HG03442 (cell line): ENCODE measurements around the gene ORM2.

Experiments
- ATAC-seq: cut with Tn5 transposase; IDR thresholded peaks from one replicate; pipeline ENCODE4 v1.9.1; 2021; ENCODE audit warnings: mild to moderate bottlenecking, moderate library complexity; ENCODE audit not compliant: unreplicated experiment

Gene ORM2

DNA sequence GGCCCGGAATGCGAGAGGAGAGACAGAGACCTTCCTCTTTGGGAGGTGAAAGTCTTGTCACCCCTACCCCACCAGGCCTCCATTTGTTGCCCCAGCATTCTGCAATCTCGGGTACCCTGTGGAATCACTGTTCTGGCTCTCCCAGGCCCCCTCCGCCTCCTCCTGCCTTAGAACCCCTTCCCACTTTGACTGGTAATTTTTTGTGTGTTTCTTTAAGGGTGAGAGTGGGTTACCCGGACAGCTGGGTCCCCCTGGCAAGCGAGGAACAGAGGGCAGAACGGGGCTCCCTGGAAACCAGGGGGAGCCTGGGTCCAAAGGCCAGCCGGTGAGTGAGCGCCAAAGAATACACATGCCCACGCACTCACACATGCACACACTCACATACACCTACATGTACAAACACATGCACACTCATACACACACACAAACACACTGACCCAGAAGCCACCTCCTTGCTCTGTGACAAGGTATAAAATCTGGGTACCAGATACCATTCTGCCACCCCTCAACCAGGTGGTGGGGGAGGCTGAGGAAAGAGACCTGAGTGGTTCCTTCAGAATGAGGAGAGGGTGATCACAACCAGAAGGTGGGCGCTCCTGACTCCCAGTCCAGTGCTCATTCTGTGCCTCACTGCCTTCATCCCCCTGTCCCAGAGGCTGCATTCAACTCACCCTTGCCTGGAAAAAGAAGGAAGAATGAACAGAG lies 37.6 kb upstream of the ORM2 start:
- ATAC-seq = no peak

DNA sequence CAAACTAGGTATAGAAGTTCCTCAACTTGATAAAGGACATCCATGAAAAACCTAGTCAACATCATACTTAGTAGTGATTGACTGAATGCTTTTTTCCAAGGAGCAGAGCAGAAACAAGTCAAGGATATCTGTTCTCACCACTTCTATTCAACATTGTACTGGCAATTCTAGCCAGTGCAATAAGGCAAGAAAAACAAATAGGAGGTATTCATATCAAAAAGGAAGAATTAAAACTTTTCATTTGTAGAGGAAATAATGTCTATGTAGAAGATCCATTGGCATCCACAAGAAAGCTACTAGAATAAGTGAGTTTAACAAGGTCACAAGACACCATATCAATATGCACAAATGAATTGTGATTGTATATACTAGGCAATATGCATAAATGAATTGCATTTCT lies 35.0 kb upstream of the ORM2 start:
- ATAC-seq = no peak

DNA sequence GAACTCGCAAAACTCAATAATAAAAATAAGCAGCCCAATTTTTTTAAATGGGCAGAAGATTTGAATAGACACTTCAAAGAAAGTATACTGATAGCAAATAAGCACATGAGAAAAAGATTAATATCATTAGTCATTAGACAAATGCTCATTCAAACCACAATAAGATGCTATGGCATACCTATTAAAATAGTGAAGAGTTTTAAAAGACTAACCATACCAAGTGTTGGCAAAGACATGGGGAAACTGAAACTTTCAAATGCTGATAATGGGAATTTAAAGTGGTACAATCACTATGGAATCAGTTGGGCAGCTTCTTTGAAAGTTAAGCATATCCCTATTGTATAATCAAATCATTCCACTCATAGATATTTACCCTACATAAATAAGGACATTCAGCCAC lies 33.3 kb upstream of the ORM2 start:
- ATAC-seq = no peak

GRCh38 chr9:114299286-114300152 lies 30.1 kb upstream of the ORM2 start:
- ATAC-seq = no peak

DNA sequence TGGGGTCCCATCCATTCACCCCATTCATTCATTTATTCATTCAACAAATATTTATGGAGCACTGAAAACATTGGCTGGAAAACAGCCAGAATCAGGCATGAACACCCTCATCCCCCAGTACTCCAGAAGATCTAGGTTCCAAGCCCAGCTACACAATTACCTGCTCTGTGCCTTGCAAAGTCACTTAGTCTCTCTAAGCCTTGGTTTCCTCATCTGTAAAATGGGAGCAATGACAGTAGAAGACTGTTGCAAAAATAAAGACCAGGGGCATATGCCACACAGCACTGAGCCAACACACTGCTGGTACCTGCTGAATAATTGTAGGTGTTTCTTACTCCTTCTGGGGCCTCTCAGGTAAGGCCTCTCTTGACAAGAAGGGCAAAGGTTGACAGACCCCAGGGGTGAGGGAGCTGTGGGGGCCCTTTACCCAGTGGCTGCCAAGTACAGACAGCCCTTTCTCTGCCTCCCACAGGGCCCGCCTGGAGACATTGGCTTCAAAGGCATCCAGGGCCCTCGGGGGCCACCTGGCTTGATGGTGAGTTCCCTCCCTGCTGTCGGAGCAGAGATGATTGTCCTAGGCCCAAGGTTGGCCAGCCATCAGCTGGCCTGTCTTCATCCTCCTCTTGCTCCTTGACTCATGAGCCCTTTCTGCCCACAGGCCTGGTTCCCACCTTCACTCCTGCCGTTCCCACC lies 29.4 kb upstream of the ORM2 start:
- ATAC-seq = no peak

DNA sequence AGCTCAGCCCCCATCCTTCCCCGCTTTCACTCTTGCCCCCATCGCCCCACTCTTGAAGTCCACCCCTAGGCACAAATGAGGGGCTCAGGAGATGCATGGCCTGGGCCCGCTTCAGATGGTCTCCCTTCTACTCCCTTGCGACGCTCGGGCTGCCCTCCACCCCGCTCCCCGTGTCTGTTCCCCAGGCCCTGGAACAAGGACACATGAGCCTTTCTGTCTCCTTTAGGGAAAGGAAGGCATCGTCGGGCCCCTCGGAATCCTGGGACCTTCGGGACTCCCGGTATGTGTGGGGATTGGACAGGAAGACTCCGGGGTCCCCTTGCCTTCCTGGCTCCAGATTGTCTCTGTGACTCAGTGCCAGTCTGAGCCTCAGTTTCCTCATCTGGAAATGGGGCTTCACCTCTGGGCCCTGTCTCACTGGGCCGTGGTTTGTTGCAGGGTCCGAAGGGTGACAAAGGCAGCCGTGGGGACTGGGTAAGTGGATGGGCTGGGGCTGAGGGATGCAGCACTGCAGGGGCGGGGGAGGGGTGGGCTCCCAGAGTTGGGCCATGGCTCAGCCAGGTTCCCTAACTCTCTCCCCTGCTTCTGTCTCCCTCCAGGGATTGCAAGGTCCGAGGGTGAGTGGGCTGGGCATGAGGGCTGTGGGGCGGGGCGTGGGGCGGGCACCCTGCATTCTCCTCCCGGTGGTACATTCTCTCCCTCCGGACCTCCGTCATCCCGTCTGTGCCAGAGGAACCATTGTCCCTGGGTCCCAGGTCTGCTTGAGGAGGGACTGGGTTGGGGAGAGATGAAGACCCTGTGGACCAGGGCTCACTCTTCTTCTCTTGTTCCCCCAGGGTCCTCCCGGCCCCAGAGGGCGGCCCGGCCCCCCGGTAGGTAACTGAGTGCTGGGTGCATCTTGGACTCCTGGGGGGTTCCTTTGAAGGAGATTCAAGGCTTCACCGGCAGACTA lies 28.5 kb upstream of the ORM2 start:
- no peak for ATAC-seq

DNA sequence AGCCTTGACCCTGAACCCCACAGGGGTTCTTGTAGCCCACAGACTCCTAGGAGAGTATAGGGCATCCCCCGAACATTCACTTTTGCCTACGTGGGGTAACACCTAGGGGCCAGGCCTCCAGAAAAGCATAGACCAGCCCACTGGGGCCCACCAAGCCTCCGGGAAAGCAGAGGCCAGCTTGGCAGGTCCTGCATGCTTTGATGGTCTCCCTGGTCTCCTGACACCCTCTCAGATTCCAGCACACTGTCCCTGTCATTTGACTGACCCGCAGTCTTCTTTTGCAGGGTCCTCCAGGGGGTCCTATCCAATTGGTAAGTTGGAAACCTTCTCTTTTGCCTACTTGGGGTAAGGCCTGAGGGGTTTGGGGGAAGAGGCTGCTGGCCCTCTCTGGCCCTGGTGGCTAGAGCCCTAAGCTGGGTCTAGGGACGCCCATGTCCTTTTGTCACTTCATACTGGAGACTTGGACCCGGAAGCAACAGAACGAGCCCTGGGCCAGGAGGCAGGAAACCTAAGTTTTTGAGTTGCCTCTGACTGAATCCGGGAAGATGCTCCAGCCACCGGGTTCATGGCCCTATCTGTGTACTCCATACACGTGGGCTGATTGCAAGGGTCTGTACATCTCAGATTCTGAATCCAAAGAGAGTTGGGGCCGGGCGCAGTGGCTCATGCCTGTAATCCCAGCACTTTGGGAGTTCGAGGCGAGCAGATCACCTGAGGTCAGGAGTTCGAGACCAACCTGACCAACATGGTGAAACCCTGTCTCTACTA lies 27.7 kb upstream of the ORM2 start:
- ATAC-seq = no peak

DNA sequence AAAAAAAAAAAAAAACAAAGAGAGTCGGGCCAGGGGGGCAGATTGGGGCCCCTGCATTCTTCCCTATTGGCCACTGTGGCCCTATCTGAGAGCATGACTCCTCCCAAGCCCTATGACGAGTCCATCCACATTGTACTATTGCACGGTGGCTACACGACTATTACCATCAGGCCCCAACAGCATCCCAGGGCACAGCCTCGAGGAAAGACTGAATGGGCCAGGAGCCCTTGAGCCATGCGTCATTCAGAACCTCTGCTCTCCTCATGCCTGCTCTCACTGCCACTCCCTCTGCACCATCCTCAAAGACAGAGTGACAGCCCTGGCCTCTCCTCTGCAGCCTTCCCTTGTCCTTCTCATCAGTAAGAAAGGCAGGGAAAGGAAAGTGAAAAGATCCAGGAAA lies 26.9 kb upstream of the ORM2 start:
- ATAC-seq = no peak

GRCh38 chr9:114303571-114303970 lies 26.1 kb upstream of the ORM2 start:
- ATAC-seq = no peak

- ATAC-seq = no peak
Measured at GRCh38 chr9:114303977-114304376, 25.7 kb upstream of the ORM2 start.

DNA sequence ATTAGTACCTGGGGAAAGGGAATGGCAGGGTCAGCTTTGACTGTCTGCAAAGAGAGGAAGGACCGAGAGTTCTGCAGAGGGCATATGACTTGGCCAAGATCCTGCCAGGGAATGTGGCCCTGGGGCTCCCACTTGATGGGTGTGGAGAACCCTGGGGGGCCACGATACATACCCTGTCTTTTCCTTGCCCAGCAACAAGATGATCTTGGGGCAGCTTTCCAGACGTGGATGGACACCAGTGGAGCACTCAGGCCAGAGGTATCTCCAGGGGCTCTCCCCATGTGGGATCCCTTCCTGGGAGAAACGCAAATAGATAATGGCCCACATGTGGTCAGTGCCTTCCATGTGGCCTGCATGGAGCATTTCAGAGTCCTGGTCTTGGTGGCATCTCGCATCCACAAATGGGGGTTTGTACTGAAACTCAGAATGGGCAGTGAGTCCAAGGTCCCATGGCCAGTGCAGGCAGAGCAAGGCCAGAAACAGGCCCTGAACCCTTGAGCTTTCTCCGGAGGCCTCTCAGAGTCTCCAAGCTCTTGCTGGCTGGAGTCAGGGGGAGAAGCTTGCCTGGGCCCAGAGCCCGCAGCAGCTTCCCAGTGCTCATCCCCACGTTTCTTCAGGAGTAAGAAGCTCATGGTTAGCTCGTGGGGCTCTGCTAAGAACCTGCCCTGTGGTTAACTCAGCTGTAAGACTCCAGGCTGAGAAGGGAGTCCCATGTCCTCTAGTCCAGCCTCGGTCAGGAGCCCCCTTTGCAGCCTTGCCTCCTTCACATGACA lies 25.1 kb upstream of the ORM2 start:
- ATAC-seq = no peak

- no peak for ATAC-seq
Measured at GRCh38 chr9:114307899-114308267, 21.8 kb upstream of the ORM2 start.

DNA sequence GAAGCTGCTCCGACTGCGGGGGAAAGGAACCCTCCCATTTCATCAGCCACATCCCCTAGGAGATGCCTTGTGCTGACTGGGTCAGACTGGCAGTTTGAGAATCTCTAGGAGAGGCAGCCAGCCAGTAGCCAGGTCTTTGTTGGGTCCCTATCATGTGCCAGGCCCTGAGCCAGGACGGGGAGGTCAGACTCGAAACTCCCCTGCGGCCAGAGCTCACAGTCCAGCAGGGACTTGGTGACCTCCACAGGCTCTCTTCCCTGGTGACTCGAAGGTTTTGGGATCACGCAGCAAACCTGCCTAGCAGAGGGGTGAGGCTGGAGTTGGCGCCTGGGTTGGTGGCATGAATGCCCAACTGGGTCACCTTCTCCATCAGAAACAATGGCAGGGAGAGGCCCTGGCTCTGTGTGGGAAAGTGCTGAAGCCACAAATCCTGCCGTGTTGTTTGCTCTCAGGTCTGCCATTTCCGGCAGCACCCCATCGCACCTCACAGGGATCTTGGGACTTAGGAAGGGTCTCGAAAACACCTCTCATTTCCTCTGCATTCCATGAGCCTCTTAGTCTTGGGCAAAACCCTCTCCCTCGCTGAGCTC lies 21.2 kb upstream of the ORM2 start:
- ATAC-seq = no peak

DNA sequence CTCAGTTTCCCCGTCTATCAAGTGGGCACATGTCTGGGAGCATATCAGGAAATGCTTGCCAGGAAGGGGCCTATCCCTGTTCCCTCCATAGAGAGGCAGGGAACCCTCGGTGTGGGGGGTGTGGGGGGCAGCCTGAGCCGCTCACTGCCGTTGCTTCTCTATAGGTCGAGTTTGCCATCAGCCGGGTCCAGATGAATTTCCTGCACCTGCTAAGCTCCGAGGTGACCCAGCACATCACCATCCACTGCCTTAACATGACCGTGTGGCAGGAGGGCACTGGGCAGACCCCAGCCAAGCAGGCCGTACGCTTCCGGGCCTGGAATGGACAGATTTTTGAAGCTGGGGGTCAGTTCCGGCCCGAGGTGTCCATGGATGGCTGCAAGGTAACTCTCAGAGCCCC lies 20.6 kb upstream of the ORM2 start:
- ATAC-seq = no peak

GRCh38 chr9:114310471-114311450 lies 18.9 kb upstream of the ORM2 start:
- ATAC-seq = no peak

- ATAC-seq = no peak
Measured at GRCh38 chr9:114311571-114312512, 17.8 kb upstream of the ORM2 start.

- no peak for ATAC-seq
Measured at GRCh38 chr9:114312513-114312875, 17.2 kb upstream of the ORM2 start.
